ENCODE measurements around the gene IL17B. TPM values are rescaled to one million over a fixed set of nuclear protein-coding genes. Genes with fewer than 3 reads are reported as not detected.

The IL17B gene
- total and polyA plus RNA-seq, 2 of the 13 experiments (the other 11 are each of a cell fraction or from before 2014, with no cell fraction given): 0.29 to 2.6 TPM

GRCh38 chr5:149345147-149345891 lies 33.8 kb downstream of the IL17B start, which contains the start of gene GRPEL2 (continued):
- TF ChIP-seq ZIK1 (CRISPR knock-in tag; IDR thresholded peaks at IDR 0.05; ENCODE audit: borderline replicate concordance, low read depth): peak; percentile 78; the same call in 1 of the 2 replicates
- TF ChIP-seq DDIT3 (CRISPR knock-in tag; IDR thresholded peaks at IDR 0.05): no peak; the same call in 1 of the 2 replicates
- TF ChIP-seq GLMP (CRISPR knock-in tag; IDR thresholded peaks at IDR 0.05; ENCODE audit: borderline replicate concordance): no peak
- no peak; the same call in 1 of the 2 replicates for TF ChIP-seq ZNF331 (CRISPR knock-in tag; IDR thresholded peaks at IDR 0.05)
- TF ChIP-seq ZNF12 (CRISPR knock-in tag; IDR thresholded peaks at IDR 0.05): no peak
- TF ChIP-seq ZNF292 (CRISPR knock-in tag; IDR thresholded peaks at IDR 0.05; ENCODE audit: borderline replicate concordance, low read depth): no peak
- no peak for TF ChIP-seq NR2F6 (IDR thresholded peaks at IDR 0.05)
- peak; percentile 59 for TF ChIP-seq NR2F6 (CRISPR knock-in tag; IDR thresholded peaks at IDR 0.05)
- TF ChIP-seq PBX2 (CRISPR knock-in tag; IDR thresholded peaks at IDR 0.05): no peak
- peak; percentile 96 for TF ChIP-seq ZBTB20 (CRISPR knock-in tag; IDR thresholded peaks at IDR 0.05; ENCODE audit: borderline replicate concordance, low read depth)
- TF ChIP-seq ZNF660 (CRISPR knock-in tag; IDR thresholded peaks at IDR 0.05; ENCODE audit: borderline replicate concordance, low read depth): no peak
- TF ChIP-seq THAP7 (CRISPR knock-in tag; IDR thresholded peaks at IDR 0.05): 0 out of 2 replicates have a peak, but pooled peaks have one; percentile 53
- TF ChIP-seq MLLT10 (CRISPR knock-in tag; IDR thresholded peaks at IDR 0.05): no peak
- TF ChIP-seq PHF5A (CRISPR knock-in tag; IDR thresholded peaks at IDR 0.05; ENCODE audit: low read depth, unreplicated experiment): no peak
- TF ChIP-seq ARID2 (CRISPR knock-in tag; IDR thresholded peaks at IDR 0.05; ENCODE audit: borderline replicate concordance): peak; percentile 94
- 0 out of 2 replicates have a peak, but pooled peaks have one; percentile 74 for TF ChIP-seq ZNF572 (CRISPR knock-in tag; IDR thresholded peaks at IDR 0.05)
- TF ChIP-seq ZNF407 (CRISPR knock-in tag; IDR thresholded peaks at IDR 0.05; ENCODE audit: not compliant biosample characterization): no peak
- peak; percentile 90 for TF ChIP-seq RBM39 (IDR thresholded peaks at IDR 0.05; ENCODE audit: low read depth, low read length, poor library complexity, severe bottlenecking)
